Measurements from ENCODE around the gene ATP10A.

- no peak for TF ChIP-seq POLR2A (IDR thresholded peaks at IDR 0.05; ENCODE audit: low read length)
- no peak for TF ChIP-seq GATA1 (IDR thresholded peaks at IDR 0.05; ENCODE audit: low read depth, low read length)
These were observed 8.3 kb upstream of the ATP10A start for GRCh38 chr15:25871403-25871802.

Measured in erythroblast (primary cell).